RWPE2 (cell line): ENCODE results near the gene RABEP2.
"Not testable (repeated sequence)": the region's sequence is repeated elsewhere in the genome, so short reads cannot be mapped to it uniquely, and the experiment has no call there.

Source experiments
- ATAC-seq: fragments of 200-7000 bp; cut with Tn5 transposase; 3 replicates; pipeline ENCODE4 v1.9.1; 2021; ENCODE audit warnings: low read depth
- DNase-seq: peaks from one replicate; pipeline ENCODE4 v3.0.0-alpha.2; 2020; ENCODE audit warnings: low spot score
- H3K27ac ChIP-seq: fragments of 450-650 bp; 2 replicates; pipeline ENCODE4 v1.5.1; 2017; ENCODE audit warnings: mild to moderate bottlenecking; ENCODE audit not compliant: poor library complexity, severe bottlenecking
- H3K27me3 ChIP-seq: fragments of 250-450 bp; sonication (Bioruptor Pico); 2 replicates; pipeline ENCODE4 v1.5.1; 2021; ENCODE audit warnings: mild to moderate bottlenecking, moderate library complexity; ENCODE audit not compliant: insufficient read depth, poor library complexity, severe bottlenecking
- H3K36me3 ChIP-seq: fragments of 250-450 bp; sonication (Bioruptor Pico); 2 replicates; pipeline ENCODE4 v1.5.1; 2020; ENCODE audit warnings: low read depth, mild to moderate bottlenecking, moderate library complexity
- H3K4me1 ChIP-seq: fragments of 250-450 bp; sonication (Bioruptor Pico); 2 replicates; pipeline ENCODE4 v1.5.1; 2021; ENCODE audit warnings: mild to moderate bottlenecking, moderate library complexity; ENCODE audit not compliant: insufficient read depth, poor library complexity, severe bottlenecking
- H3K4me3 ChIP-seq: fragments of 250-450 bp; sonication (Bioruptor Pico); 2 replicates; pipeline ENCODE4 v1.5.1; 2021; ENCODE audit warnings: mild to moderate bottlenecking, moderate library complexity; ENCODE audit not compliant: severe bottlenecking
- H3K9me3 ChIP-seq: fragments of 250-450 bp; sonication (Bioruptor Pico); 2 replicates; pipeline ENCODE4 v1.5.1; 2021; ENCODE audit warnings: mild to moderate bottlenecking, moderate library complexity; ENCODE audit not compliant: severe bottlenecking
- TF ChIP-seq, protein P1 (sequence below): fragments of 450-650 bp; IDR thresholded peaks from one replicate; pipeline ENCODE4 v1.5.1; 2017; ENCODE audit warnings: mild to moderate bottlenecking, moderate library complexity; ENCODE audit not compliant: poor library complexity, severe bottlenecking

Gene RABEP2

DNA sequence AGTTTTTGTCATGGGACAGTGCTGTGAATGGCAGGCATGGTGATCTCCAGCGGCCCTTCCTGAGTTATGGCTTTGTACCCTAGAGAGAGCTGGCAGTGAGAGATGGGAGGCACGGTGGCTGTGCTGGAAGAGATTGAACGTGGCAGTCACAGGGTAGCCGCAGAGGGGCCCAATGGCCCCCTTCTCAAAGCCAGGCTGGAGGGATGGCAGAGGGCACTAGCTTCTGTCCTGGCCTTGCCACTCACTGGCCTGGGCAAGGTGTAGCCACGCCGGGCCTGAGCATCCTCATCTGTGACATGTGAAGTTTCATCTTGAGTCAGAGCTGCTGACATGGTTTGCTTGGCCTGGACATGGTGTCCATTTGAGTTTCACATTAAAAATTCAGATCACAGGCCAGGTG lies 50.6 kb downstream of the RABEP2 start:
- TF ChIP-seq, protein P1, sequence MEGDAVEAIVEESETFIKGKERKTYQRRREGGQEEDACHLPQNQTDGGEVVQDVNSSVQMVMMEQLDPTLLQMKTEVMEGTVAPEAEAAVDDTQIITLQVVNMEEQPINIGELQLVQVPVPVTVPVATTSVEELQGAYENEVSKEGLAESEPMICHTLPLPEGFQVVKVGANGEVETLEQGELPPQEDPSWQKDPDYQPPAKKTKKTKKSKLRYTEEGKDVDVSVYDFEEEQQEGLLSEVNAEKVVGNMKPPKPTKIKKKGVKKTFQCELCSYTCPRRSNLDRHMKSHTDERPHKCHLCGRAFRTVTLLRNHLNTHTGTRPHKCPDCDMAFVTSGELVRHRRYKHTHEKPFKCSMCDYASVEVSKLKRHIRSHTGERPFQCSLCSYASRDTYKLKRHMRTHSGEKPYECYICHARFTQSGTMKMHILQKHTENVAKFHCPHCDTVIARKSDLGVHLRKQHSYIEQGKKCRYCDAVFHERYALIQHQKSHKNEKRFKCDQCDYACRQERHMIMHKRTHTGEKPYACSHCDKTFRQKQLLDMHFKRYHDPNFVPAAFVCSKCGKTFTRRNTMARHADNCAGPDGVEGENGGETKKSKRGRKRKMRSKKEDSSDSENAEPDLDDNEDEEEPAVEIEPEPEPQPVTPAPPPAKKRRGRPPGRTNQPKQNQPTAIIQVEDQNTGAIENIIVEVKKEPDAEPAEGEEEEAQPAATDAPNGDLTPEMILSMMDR: no peak
- no peak overlapping the region for H3K4me3 ChIP-seq
- peaks cover 35% of the 10 kb centered on the region for H3K36me3 ChIP-seq
- no peaks in the 10 kb centered on the region for H3K4me1 ChIP-seq
- DNase-seq (no peak), ATAC-seq (no peak)
- H3K9me3 ChIP-seq: no peaks in the 10 kb centered on the region
- H3K27me3 ChIP-seq: no peaks in the 10 kb centered on the region
- no peak overlapping the region for H3K27ac ChIP-seq

- no peaks in the 10 kb centered on the region for H3K4me1 ChIP-seq
- TF ChIP-seq, protein P1: peak; percentile 37
- H3K4me3 ChIP-seq: no peak overlapping the region
- peaks cover 42% of the 10 kb centered on the region for H3K36me3 ChIP-seq
- H3K9me3 ChIP-seq: no peaks in the 10 kb centered on the region
- DNase-seq: no peak
- no peak overlapping the region for H3K27ac ChIP-seq
- ATAC-seq: no peak; the same call in 2 of the 3 replicates
- no peaks in the 10 kb centered on the region for H3K27me3 ChIP-seq
Measured at GRCh38 chr16:28873543-28874201, 51.4 kb downstream of the RABEP2 start.

- H3K9me3 ChIP-seq: no peaks in the 10 kb centered on the region
- H3K4me3 ChIP-seq: no peak overlapping the region
- no peak for ATAC-seq
- TF ChIP-seq, protein P1: no peak
- H3K27ac ChIP-seq: no peak overlapping the region
- peaks cover 50% of the 10 kb centered on the region for H3K36me3 ChIP-seq
- no peaks in the 10 kb centered on the region for H3K27me3 ChIP-seq
- DNase-seq: no peak
- no peaks in the 10 kb centered on the region for H3K4me1 ChIP-seq
Measured at GRCh38 chr16:28872952-28873351, 52.1 kb downstream of the RABEP2 start.

DNA sequence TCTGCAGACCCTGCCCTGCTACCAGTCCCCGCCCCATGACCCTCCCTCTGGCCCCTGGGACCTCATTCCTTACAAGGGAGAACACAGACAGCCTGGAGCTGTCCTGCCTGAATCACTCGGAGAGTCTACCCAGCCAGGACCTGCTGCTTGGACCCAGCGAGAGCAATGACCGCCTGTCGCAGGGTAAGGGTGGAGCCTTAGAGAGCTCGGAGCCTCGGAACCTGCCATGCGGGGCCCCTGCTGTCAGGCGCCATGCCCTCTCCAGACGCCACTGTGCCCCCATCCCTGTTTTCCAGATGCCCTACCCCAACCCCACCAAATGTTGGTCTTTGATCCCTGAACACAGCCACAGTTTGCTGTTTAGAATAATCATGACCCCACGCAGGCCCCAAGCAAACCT lies 55.8 kb downstream of the RABEP2 start:
- TF ChIP-seq, protein P1: no peak
- Histone ChIP-seq H3K27ac (no peak overlapping the region), H3K27me3 (no peaks in the 10 kb centered on the region), H3K9me3 (no peaks in the 10 kb centered on the region), H3K36me3 (peaks cover 60% of the 10 kb centered on the region), H3K4me3 (no peak overlapping the region), H3K4me1 (no peaks in the 10 kb centered on the region)
- ATAC-seq (no peak), DNase-seq (no peak)

GRCh38 chr16:28867646-28868045 lies 57.4 kb downstream of the RABEP2 start:
- H3K4me3 ChIP-seq, DNase-seq, H3K27me3 ChIP-seq, H3K4me1 ChIP-seq, H3K27ac ChIP-seq, H3K9me3 ChIP-seq, ATAC-seq: not testable (repeated sequence)
- peaks cover 46% of the 10 kb centered on the region for H3K36me3 ChIP-seq
